Left hindlimb (tissue), 1 donor: Measurements from ENCODE around the gene CDHR3.

ENCODE experiments used
- DNase-seq: peaks from one replicate; pipeline ENCODE4 v3.0.0-alpha.2; 2018

CDHR3 gene

DNA sequence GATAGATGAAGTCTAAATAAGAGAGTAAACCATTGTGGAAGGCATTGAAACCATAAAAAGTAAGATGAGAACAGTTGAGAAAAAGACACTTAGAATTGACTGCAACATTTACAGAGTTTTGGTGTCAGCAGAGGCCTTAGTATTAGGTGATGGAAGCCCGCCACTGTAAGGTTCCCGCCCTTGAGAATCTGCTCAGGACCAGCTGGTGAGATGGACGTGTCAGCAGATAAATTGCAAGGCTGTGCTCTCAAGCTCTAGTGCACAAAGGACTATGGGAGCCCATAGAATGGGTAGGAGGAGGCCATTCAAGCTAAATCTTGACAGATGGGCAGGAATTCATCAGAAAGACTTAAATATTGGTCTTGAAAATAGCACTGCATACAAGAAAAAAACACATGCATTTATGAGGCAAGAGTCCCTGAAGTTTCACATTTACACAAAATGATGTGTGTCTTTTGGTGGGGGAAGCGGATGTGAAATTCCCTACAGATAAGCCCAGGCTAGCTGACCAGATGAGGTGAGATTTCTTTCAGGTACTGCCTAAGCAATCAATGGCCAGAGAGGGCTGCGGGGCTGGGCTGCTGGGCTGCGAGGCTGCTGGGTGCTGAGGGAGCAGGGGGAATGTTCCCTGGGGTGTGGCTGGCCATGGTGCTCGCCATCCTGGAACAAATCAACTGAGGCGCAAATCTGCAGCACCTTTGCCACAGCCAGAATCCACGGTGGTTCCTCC lies 106.6 kb downstream of the CDHR3 start:
- DNase-seq = no peak

GRCh38 chr7:106070201-106070551 lies 107.1 kb downstream of the CDHR3 start:
- DNase-seq = no peak

- no peak for DNase-seq
Observed at GRCh38 chr7:106070567-106071254, 107.6 kb downstream of the CDHR3 start.

DNA sequence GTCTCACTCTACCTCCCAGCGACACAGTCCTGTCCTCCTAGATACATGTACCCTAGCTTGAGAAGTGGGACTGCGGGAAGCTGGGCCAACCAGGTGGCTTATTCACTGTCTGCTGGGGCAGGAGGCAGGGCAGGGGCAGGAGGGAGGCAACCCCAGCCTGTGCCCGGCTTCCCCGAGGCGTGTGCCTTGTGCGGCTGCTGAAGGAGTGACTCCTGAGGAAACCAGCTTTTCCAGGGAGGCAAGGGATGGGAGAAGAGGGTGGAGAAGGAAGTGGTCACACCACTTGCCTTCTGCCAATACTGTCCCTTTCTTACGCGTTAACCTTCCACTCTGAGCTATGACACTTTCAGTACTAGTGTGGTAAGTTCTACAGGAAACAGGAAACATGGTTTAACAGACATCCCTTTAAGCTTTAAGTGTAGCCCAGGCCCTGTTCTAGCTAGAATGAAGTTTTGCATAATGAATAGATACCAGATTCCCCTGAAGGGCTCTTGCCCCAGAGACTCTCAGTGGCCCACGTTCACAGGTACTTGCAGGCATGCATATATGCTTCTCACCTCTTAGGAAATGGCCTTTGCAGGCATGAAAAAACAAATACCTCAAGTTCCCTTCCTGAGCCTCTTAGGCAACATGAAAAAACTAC lies 108.4 kb downstream of the CDHR3 start:
- no peak for DNase-seq

- no peak for DNase-seq
Observed at GRCh38 chr7:106071999-106072714, 109.1 kb downstream of the CDHR3 start.

GRCh38 chr7:106072715-106073091 lies 109.6 kb downstream of the CDHR3 start:
- DNase-seq = no peak

- no peak for DNase-seq
Observed at GRCh38 chr7:106073701-106074100, 110.6 kb downstream of the CDHR3 start.

- DNase-seq = no peak
Observed at GRCh38 chr7:106074257-106074656, 111.2 kb downstream of the CDHR3 start.

GRCh38 chr7:106075937-106076336 lies 112.9 kb downstream of the CDHR3 start:
- DNase-seq = no peak

- DNase-seq = no peak
Observed at GRCh38 chr7:106076537-106076936, 113.5 kb downstream of the CDHR3 start.

DNA sequence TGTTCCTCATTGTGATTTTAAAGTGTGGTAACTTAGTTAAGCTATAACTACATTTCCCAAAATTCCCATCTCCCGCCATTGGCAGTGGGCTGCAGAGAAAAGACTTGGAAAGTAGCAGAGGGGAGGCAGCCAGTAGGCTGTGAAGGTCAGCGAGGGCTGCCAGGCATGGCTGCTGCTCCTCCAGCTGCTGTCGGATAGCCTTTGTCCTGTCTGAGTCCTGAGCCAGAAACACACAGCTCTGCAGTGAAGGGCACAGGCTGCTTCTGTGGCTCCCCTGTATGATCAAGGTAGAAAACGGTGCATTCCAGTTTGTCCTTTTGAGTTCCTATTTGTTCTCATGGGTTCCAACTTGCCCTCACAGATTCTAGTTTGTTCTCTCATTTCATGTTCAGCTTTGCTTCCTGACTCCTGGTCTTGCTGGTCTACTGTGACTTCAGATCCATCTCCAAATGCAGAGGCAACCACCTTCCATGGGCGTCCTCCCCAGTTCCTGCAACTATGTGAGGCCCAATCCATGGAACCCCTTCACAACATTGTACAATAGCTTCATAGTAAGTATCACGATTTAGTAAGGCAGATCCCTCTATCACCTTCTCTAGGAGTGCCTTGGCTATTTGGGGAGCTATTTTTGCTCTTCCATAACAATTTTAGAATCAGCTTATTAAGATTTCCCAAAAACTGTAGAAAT lies 117.4 kb downstream of the CDHR3 start:
- no peak for DNase-seq

DNA sequence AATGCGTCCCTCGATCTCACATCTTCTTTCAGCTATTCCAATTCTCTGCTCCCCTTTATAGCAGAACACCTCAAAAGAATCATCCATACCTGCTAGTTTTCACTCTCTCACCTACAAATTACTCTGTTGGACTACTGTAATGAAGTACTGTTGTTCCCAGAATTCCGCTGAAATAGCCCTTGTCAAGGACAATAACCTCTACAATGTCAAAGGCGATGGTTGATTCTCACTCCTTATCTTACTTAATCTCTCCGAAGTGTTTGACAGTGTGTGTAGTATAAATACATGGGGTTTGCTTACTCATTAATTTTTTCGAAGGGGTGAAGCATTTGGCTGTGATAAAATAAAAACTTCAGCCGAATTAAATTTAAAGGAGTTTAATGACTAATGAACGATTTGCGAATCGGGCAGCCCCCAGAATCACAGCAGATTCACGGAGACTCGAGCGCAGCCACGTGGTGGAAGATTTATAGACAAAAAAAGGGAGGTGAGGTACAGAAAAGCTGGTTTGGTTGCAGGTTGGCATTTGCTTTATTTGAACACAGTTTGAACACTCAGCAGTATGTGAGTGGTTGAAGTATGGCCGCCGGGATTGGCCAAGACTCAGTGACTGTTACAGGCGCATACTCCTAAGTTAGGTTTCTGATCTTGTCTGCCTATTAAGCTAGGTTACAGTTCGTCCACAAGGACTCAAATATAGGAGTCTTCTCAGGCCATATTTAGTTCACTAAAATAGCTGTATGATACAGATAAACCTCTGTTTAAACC lies 119.2 kb downstream of the CDHR3 start:
- no peak for DNase-seq
